OCI-LY1 (cell line): ENCODE data around the gene ITK.

ENCODE experiments used
- CTCF ChIP-seq: fragments of 200-600 bp; sonication (generic), shearing (Covaris generic); IDR thresholded peaks from 2 replicates; pipeline ENCODE4 v1.5.1; 2017; ENCODE audit warnings: mild to moderate bottlenecking, antibody characterized with exemption, low read length, moderate library complexity, mixed read lengths
- EZH2 ChIP-seq: fragments of 200-600 bp; sonication (generic), shearing (Covaris generic); IDR thresholded peaks from 2 replicates; pipeline ENCODE4 v1.8.0; 2017; ENCODE audit warnings: borderline replicate concordance, mixed run types, mild to moderate bottlenecking, antibody characterized with exemption, low read length, moderate library complexity, mixed read lengths

GRCh38 chr5:157143127-157143971 lies 37.3 kb upstream of the ITK start:
- TF ChIP-seq CTCF (no peak), EZH2 (no peak)
